Esophagus squamous epithelium (tissue), 4 donors: ENCODE results near the gene CTNNA2.

Experiments
- POLR2A ChIP-seq, 4 donors: fragments of 450-650 bp; IDR thresholded peaks; one replicate each; pipeline ENCODE4 v1.6.1; 2017; ENCODE audit warnings: antibody characterized with exemption in 4 of 4, mild to moderate bottlenecking in 4 of 4, moderate library complexity in 3 of 4
- TF ChIP-seq, protein P1 (sequence below), 6 experiments: fragments of 450-650 bp in 4 of 6; fragments of 200-600 bp in 2 of 6; sonication (generic) in 2 of 6; IDR thresholded peaks; one replicate each; pipeline ENCODE4 v1.5.1; 2016 to 2019; ENCODE audit warnings: antibody characterized with exemption in 6 of 6, mild to moderate bottlenecking in 4 of 6, moderate library complexity in 4 of 6

DNA sequence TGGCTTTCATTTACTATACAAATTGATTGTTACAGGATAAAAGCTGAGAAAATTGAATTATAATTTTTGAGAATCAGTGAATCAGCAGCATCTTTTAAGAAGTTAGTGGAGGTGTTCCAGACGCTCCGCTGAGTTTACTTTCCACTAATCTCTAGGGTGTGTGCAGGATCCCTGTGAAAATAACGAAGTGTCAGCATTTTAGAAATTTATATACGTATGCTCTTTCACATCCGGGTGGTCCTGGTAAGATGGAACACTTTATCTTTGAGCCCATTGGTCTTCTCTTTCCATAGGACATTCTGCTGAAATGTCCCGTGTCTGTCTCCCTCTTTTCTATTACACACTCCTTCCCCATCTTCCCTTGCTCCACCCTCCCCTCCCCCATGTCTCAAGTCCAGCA, 1060.3 kb downstream of the CTNNA2 start:
- TF ChIP-seq, protein P1, sequence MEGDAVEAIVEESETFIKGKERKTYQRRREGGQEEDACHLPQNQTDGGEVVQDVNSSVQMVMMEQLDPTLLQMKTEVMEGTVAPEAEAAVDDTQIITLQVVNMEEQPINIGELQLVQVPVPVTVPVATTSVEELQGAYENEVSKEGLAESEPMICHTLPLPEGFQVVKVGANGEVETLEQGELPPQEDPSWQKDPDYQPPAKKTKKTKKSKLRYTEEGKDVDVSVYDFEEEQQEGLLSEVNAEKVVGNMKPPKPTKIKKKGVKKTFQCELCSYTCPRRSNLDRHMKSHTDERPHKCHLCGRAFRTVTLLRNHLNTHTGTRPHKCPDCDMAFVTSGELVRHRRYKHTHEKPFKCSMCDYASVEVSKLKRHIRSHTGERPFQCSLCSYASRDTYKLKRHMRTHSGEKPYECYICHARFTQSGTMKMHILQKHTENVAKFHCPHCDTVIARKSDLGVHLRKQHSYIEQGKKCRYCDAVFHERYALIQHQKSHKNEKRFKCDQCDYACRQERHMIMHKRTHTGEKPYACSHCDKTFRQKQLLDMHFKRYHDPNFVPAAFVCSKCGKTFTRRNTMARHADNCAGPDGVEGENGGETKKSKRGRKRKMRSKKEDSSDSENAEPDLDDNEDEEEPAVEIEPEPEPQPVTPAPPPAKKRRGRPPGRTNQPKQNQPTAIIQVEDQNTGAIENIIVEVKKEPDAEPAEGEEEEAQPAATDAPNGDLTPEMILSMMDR (IDR thresholded peaks at IDR 0.05) = no peak
- no peak for TF ChIP-seq POLR2A (IDR thresholded peaks at IDR 0.05)
